NCI-H128 (cell line): Measurements from ENCODE around the gene IL17RA.

Source experiments
- DNase-seq: peaks from one replicate; lab custom pipeline; 2025; ENCODE audit not compliant: unreplicated experiment; lab: John Stamatoyannopoulos, UW

IL17RA gene

DNA sequence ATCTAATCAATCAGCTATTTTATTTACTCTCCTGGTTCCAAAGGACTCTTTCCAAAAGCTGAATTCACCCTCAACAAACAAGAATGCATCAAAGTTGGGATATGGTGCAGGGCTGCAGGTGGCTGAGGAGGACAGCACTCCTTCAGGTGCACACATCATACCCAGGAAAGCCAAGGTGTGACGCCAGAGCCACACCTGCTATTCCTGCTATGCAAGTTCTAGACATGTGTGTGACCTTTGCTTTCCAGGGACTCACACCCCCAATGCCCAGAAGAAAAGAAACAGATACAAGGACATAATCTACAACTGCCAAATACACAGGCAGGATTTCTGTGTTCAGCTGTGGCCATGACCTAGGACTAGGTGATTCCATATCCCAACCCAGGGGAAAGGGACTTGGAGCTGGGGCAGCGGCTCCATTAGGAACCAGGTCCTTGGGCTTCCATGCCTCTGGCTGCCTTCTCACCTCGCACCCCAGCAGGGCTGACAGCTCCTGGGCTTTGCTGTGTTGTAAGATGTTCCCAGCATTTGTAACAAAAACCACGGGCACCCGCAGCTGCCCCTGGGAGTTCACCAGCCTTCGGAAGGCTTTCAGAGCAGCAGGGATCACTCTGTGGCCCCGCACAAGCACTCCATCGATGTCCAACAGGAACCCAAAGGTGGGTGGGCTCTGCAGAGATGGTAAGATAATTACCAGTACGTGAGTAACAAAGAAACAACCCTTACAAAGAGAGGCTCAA lies 64.4 kb downstream of the IL17RA start:
- DNase-seq: no peak

DNA sequence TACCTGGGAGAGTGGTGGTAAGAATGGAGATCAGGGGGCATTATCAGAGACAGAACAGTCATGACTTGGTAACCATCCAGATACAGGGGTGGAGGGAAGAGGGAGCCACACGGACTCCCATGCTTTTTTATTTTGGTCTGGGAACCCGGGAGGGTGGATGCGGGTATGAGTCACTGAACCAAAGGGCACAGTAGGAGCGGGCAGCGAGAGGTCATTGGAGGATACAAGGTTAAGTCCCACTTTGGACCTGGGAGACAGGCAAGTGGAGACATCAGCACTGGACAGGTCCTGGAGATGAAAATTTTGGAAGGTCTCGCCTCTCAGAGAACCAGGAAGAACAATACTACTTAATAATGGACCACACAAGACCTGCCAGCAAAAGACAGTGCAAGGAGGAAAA lies 67.5 kb downstream of the IL17RA start:
- no peak for DNase-seq

DNA sequence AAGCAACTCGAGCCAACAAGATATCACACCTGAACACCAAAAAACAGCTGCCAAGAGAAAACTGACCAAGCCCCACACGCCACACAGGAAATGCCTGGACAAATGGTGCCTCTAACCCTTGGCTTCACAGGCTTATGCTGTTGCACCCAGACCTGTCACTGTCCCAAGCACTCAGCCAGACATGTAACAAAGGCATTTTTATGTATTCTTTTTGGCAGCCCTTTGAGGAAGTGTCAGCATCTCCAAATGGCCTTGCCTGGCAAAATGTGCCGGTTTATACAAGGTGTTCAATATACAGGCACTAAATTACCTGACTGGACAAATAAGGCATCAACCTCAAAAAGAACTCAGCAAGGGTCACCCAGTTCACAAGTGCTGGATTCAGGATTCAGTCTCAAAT lies 68.2 kb downstream of the IL17RA start:
- DNase-seq: no peak

DNA sequence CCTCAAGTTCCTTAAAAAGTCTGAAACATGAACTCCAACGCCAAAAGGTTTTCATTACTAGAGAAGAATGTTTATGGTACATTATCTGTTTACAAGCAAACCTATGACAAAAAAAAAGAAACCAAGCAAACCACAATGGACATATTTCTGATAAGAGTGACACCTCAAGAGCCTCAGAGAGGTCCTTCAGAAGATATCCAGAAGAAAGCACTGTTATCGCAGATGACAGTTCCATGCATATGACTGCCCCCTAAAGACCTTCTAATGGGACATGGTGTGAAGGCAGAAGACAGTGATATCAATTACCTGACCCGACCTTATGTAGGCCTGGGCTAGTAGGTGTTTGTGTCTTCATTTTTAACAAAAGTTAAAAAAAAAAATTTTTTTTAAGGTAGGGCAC lies 71.1 kb downstream of the IL17RA start:
- no peak for DNase-seq

DNA sequence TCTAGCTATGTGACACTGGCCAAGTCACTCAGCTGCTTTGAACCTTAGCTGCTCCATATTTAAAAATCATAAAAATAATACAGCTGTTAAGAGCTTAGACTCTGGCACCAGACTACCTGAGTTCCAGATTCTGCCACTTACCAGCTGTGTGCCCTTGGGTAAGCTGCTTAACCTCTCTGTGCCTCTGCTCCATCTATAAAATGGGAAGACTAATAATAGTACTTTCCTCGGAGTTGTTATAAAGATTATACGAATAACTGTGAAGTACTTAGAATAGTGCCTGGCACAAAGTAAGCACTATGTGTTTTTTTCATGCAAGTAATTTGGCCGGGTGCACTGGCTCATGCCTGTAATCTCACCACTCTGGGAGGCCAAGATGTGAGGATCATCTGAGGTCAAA lies 72.9 kb downstream of the IL17RA start:
- no peak for DNase-seq

DNA sequence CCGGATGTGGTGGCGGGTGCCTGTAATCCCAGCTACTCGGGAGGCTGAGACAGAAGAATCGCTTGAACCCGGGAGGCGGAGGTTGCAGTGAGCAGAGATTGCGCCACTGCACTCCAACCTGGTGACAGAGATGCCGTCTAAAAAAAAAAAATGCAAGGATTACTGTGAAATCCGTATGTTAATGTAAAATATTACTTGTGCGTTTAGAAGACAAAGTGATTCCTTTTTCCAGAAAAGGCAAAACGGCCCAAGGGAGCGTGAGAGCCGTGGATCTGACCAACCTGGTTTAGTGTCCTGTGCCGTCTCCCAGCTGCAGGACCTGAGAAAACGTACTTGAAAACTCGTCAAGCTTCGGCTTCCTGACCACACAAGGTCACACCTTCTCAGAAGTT lies 73.4 kb downstream of the IL17RA start:
- no peak for DNase-seq

DNA sequence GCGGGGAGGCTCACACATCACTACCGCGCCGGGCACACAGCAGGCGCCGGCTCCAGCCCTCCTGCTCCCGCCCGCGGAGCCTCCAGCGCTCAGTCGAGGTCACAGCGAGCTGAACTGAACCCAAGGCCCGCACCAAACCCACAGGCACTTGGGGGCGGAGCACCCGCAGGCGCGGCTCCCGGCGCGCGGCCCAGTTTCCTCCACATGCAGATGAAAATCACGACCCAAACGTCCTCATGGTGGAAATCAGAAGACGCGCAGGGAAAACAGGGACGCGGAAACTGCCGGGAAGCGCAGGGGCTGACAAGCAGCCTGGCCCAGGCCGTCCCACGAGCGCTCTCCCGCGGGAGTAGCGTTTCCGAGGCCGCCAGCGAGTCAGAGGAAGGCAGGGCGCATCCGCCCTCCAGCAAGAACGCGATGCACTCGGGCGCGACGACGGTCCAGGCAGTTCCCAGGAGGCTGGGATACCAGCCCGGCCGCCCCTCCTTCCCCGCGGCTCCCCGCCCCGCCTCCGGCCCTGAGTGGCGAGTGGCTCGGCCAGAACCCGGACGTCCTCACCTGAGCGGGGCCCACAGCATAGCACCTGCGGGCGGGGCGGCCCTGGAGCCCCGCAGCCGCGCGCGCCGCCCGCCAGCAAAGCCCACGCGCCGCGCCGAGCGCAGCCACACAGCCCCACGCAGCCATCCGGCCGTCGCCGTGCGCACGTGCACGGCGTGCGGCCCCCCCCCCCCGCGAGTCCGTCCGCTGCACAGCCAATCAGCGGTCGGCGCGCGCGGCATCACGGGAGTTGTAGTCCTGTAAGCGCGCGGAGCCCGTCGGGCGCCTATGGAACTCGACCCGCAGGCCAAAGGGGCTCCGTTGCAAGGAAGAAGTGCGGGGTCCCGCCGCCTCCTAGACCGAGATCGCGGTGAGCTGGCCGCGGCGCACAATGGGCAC lies 74.0 kb downstream of the IL17RA start, which contains the start of gene HDHD5:
HDHD5 (minus strand) TSS at position 710 of the 936 bp plus-strand sequence; CDS start at position 684, 26 bp downstream.
- DNase-seq: peak; percentile 35

DNA sequence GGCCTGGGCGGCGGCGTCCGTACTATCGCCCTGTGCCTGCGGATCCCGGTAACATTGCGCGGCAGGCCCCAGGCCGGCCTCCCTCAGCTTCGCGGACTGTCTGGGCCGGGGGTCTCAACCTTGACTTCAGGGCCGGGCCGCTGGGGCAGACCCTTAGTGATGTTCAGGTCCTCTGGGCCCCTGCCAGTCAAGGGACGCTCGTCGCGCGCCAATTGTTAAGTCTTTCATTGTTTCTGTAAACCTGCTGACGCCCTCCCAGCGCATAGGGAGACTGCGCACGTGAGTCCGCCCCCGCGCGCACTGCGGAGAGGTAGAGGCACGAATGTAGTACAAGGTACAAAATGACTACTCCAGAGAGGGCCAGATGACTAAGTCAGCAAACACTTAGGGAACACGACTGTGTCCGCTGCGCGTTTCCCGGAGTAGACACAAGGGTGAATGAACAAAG lies 74.7 kb downstream of the IL17RA start:
- DNase-seq: no peak

DNA sequence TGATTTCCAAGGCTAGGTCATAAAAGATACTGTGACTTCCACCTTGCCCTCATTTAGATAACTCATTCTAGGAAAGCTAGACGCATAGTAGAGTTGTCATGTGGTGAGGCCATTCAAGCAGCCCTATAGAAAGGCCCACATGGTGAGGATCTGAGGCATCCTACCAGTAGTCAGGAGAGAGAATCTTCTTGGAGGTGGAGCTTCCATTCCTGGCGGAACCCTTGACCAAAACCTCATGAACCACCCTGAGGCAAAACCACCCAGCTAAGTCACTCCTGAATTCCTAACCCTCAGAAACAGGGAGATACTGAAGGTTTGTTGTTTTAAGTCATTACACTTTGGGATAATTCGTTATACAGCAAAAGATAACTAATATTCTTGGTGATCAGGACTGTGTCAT lies 77.2 kb downstream of the IL17RA start:
- DNase-seq: no peak

DNA sequence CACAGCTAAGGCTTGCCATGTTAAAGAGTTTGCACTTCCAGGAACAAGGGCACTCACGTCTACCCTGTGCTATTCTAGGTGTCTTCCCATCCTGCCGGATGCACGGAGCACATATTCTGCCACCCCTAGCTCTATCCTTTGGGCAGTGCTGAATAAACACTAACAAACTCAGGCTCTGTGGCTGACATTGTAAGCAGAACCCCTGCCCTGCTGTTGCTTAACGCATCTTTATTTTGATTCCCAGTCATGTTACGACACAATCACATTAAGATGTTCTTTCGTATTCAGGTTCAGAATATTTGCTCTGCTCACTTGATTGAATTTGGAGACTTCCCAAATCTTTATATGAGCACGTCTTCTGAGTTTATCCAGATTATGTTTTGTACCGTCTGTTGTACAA lies 77.9 kb downstream of the IL17RA start:
- DNase-seq: no peak

DNA sequence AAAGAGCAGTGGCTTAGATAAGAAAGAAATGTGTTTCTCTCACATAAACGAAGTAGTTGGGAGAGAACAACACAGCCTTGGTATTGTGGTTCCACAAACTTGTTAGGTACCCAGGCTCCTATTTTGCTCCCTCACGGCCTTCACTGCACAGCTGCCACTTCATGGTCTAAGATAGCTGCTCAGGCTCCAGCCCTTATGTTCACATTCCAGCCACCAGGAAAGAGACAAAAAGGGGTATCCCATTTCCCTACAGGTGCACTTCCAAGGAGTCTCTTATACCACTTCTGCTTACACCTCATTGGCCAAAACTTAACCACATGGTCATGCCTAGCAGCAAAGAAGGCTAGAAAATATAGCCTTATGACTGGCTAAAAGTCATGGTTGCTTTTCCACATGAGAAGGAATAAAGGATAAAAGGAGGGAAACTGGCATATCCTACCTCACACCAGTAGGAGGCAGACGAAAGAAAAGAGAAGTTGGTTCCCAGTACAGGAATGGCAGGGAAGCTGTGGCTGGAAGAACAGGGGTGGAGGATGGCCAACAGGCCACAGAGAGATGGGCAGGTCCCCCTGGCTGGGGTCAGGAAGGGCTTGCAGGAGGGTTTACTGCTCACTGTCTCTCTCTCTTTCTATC lies 79.7 kb downstream of the IL17RA start:
- DNase-seq: no peak
